ELF-1 (cell line): ENCODE results near the gene APOA5.

Source experiments
- DNase-seq: peaks from one replicate; pipeline ENCODE4 v3.0.0-alpha.2; 2016; ENCODE audit warnings: low read depth, low spot score

Gene APOA5

GRCh38 chr11:116800610-116801009 lies 8.9 kb upstream of the APOA5 start:
- DNase-seq, result no peak

GRCh38 chr11:116798368-116798767 lies 6.7 kb upstream of the APOA5 start:
- DNase-seq, result no peak

GRCh38 chr11:116797816-116798215 lies 6.1 kb upstream of the APOA5 start:
- DNase-seq, result no peak

GRCh38 chr11:116796548-116796947 lies 4.9 kb upstream of the APOA5 start:
- DNase-seq, result no peak

GRCh38 chr11:116794851-116795250 lies 3.2 kb upstream of the APOA5 start:
- DNase-seq, result no peak

GRCh38 chr11:116793772-116794097 lies 2.1 kb upstream of the APOA5 start:
- no peak for DNase-seq

- no peak for DNase-seq
Measured at GRCh38 chr11:116792869-116793771, 1.4 kb upstream of the APOA5 start.

GRCh38 chr11:116792144-116792868 lies 627 bp upstream of the APOA5 start:
- DNase-seq, result no peak

GRCh38 chr11:116791002-116791812 lies 472 bp downstream of the APOA5 start:
- DNase-seq, result peak; percentile 92

GRCh38 chr11:116790167-116791001 lies 1.3 kb downstream of the APOA5 start:
- DNase-seq, result no peak

- no peak for DNase-seq
Measured at GRCh38 chr11:116788975-116789374, 2.7 kb downstream of the APOA5 start.

- DNase-seq, result no peak
Measured at GRCh38 chr11:116788534-116788933, 3.1 kb downstream of the APOA5 start.

GRCh38 chr11:116787786-116788486 lies 3.7 kb downstream of the APOA5 start, which contains the start of gene ZPR1:
TSS of gene ZPR1 (minus strand) at chr11:116788023. CDS start at chr11:116787990, 33 bp downstream.
- peak; percentile 67 for DNase-seq

- DNase-seq, result no peak
Measured at GRCh38 chr11:116787436-116787785, 4.3 kb downstream of the APOA5 start.

- DNase-seq, result no peak
Measured at GRCh38 chr11:116786966-116787365, 4.7 kb downstream of the APOA5 start.

- no peak for DNase-seq
Measured at GRCh38 chr11:116786326-116786725, 5.4 kb downstream of the APOA5 start.

- no peak for DNase-seq
Measured at GRCh38 chr11:116782728-116783127, 9.0 kb downstream of the APOA5 start.

GRCh38 chr11:116778556-116778955 lies 13.1 kb downstream of the APOA5 start:
- DNase-seq, result no peak

GRCh38 chr11:116777056-116777455 lies 14.6 kb downstream of the APOA5 start:
- DNase-seq, result no peak

GRCh38 chr11:116776522-116776984 lies 15.1 kb downstream of the APOA5 start:
- DNase-seq, result no peak
